Common myeloid progenitor, CD34-positive (primary cell): ENCODE measurements around the gene KLHL14.
"Not testable (repeated sequence)": the region's sequence is repeated elsewhere in the genome, so short reads cannot be mapped to it uniquely, and the experiment has no call there.

Source experiments
- CTCF ChIA-PET: fragments of 350-600 bp; sonication (Branson Sonifier 250); formaldehyde crosslinking; loops from one replicate; lab custom pipeline; 2021; ENCODE audit warnings: antibody characterized with exemption; lab: Charles Lee
- POLR2A ChIA-PET: fragments of 350-600 bp; sonication (Branson Sonifier 250); formaldehyde crosslinking; loops from one replicate; lab custom pipeline; 2021; ENCODE audit warnings: antibody characterized with exemption; lab: Charles Lee
- DNase-seq, 3 donors: peaks; one replicate each; pipeline versions ENCODE4 v3.0.0 to v3.0.0-alpha.2; 2013
- H3K27ac ChIP-seq, 2 experiments: 1 replicate in 1 of 2; 2 replicates in 1 of 2; pipeline ENCODE4 v1.7.0; 2013; ENCODE audit warnings: inconsistent platforms in 2 of 2, low read length in 2 of 2, mild to moderate bottlenecking in 2 of 2, low read depth in 1 of 2, moderate library complexity in 1 of 2; ENCODE audit not compliant: severe bottlenecking in 2 of 2, insufficient read depth in 1 of 2, poor library complexity in 1 of 2
- H3K27me3 ChIP-seq, 5 experiments: replicated peaks in 2 of 5; 1 replicate in 3 of 5; 2 replicates in 2 of 5; pipeline versions ENCODE4 v1.6.1 to v1.7.0; 2013; ENCODE audit warnings: low read length in 4 of 5, mild to moderate bottlenecking in 2 of 5, moderate library complexity in 2 of 5, inconsistent platforms in 1 of 5; ENCODE audit not compliant: insufficient read depth in 5 of 5, control insufficient read depth in 4 of 5
- H3K36me3 ChIP-seq, 4 experiments: 1 replicate in 2 of 4; 2 replicates in 2 of 4; pipeline versions ENCODE4 v1.6.1 to v1.7.0; 2013; ENCODE audit warnings: low read length in 3 of 4, control low read depth in 1 of 4, mild to moderate bottlenecking in 1 of 4; ENCODE audit not compliant: control insufficient read depth in 4 of 4, insufficient read depth in 4 of 4
- H3K4me1 ChIP-seq, 4 experiments: 1 replicate in 3 of 4; 2 replicates in 1 of 4; pipeline versions ENCODE4 v1.6.1 to v1.7.1; 2013; ENCODE audit warnings: low read length in 3 of 4, mild to moderate bottlenecking in 3 of 4, control low read depth in 1 of 4, inconsistent platforms in 1 of 4, moderate library complexity in 1 of 4; ENCODE audit not compliant: control insufficient read depth in 4 of 4, insufficient read depth in 4 of 4; ENCODE audit errors: control extremely low read depth in 1 of 4
- H3K4me3 ChIP-seq, 7 experiments: 1 replicate in 4 of 7; 2 replicates in 3 of 7; pipeline versions ENCODE4 v1.5.1 to v1.7.0; 2013; ENCODE audit warnings: mild to moderate bottlenecking in 7 of 7, low read length in 6 of 7, moderate library complexity in 6 of 7, inconsistent platforms in 2 of 7, low read depth in 2 of 7, control low read depth in 1 of 7; ENCODE audit not compliant: insufficient read depth in 4 of 7, control insufficient read depth in 1 of 7; ENCODE audit errors: extremely low read depth in 1 of 7
- H3K9me3 ChIP-seq, 5 experiments: 1 replicate in 4 of 5; 2 replicates in 1 of 5; pipeline versions ENCODE4 v1.6.1 to v1.7.1; 2013; ENCODE audit warnings: low read length in 4 of 5, mild to moderate bottlenecking in 2 of 5, inconsistent platforms in 1 of 5, low read depth in 1 of 5, moderate library complexity in 1 of 5; ENCODE audit not compliant: control insufficient read depth in 4 of 5, insufficient read depth in 2 of 5; ENCODE audit errors: control extremely low read depth in 1 of 5
- WGBS: methylation state at CpG from one replicate; pipeline ENCODE4 v1.1.5; 2013; ENCODE audit not compliant: insufficient coverage; 5-methylcytosine and 5-hydroxymethylcytosine counted together

Gene KLHL14

DNA sequence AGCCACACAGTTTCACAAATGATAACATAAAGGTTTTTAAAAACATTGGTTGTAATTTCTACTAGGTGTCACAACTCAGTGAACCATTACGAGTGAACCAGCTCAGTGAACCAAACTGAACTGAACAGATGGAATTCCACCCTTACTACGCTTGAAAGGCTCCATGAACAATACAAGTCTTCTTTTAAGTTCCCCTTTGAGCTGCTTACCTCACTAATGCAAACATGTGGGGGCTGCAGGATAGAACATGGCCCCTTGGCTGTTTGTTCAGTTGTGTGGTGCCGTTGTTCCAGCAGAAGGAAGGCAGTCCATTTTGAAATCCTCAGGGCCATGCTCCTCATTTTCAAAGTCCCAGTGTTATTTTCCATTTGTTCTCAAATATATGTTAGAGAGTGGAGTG lies 30.7 kb upstream of the KLHL14 start:
- peaks cover 0 to under 1% (median 0%) of the 10 kb centered on the region in 5 experiments for H3K9me3 ChIP-seq
- ChIA-PET CTCF (interaction anchor here (1.0 kb wide), 1 partner anchor 31 kb away, joined by 3 read pairs; no protein-coding TSS in a partner anchor), POLR2A (no interaction called here)
- H3K27me3 ChIP-seq, result peaks cover 0 to 2% (median 0%) of the 10 kb centered on the region in 5 experiments
- H3K4me3 ChIP-seq, result no peak overlapping the region
- H3K4me1 ChIP-seq, result no peaks in the 10 kb centered on the region
- H3K27ac ChIP-seq, result no peak overlapping the region
- WGBS, result 92% methylated on average over 2 of the region's 3 CpGs
- no peaks in the 10 kb centered on the region for H3K36me3 ChIP-seq
- peak; percentile 1 to 36 (median 15) for DNase-seq

DNA sequence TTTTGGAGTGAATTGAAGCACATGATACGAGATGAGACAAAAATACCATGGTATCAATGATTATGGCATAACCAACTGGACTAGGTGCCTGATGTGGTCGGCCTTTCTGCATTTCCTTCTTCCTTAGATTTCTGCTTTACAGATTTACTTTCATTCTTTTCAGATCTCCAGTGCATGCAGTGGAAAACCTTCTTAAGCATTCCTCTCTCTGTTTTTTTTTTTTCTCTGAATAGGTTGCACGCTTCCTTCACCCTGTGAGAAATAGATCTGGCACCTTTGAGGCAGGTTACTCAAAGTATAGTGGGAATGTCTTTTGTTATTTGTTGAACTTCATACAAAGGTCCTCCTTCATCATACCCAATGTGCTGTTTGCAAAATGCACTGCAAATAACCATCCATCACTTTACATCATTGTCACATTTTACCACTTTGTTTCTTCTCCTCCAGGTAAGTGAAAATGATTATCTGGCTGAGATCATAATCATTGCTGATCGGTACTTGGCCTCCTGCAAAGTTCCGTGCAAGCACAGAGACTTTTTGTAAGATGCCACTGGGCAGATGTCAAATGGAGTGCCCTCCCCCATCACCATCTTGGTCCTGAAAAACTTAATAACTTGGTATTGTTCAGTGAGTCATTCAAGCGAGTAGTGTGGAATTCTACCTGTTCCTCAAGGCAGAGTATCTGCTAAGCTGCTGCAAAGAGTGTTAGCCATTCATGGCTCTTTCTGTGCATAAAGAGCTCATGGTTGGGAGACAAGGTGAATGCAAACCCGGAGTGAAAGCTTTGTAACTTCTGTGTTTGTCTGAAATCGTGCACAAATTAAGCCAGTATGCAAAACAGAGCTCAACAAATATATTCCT lies 30.0 kb upstream of the KLHL14 start:
- ChIA-PET CTCF (interaction anchor here (1.0 kb wide), 1 partner anchor 32 kb away, joined by 3 read pairs; no protein-coding TSS in a partner anchor), POLR2A (no interaction called here)
- Histone ChIP-seq H3K36me3 (no peaks in the 10 kb centered on the region), H3K4me3 (no peak overlapping the region), H3K27ac (no peak overlapping the region), H3K9me3 (peaks cover 0 to 4% (median 0%) of the 10 kb centered on the region in 5 experiments), H3K4me1 (no peaks in the 10 kb centered on the region), H3K27me3 (peaks cover 0 to 2% (median 0%) of the 10 kb centered on the region in 5 experiments)
- 91% methylated on average over 4 of the region's 8 CpGs for WGBS
- no peak for DNase-seq

DNA sequence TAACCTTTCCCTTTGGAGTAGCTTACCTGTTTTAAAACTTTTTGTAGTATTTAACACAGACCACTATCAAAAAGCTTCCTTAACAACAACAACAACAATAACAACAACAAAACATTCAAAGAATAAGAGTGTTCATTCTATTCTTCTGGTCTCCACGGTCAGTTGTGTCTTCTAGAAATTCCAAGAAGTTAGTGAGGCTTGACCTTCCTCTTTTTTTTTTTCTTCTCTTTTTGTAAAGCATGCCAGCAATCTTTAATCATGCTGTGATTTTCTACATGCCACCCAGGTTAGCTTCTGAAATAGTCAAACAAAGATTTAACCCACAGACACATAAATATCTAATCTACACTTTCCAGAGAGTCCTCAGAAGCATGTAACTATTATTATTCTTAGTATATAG lies 28.4 kb upstream of the KLHL14 start:
- Histone ChIP-seq H3K9me3 (peaks cover 0 to 4% (median 0%) of the 10 kb centered on the region in 5 experiments), H3K4me3 (no peak overlapping the region), H3K4me1 (no peaks in the 10 kb centered on the region), H3K36me3 (no peaks in the 10 kb centered on the region), H3K27me3 (no peaks in the 10 kb centered on the region), H3K27ac (no peak overlapping the region)
- 40% methylated on average over 1 of the region's 1 CpG for whole genome bisulfite sequencing
- POLR2A ChIA-PET, result no interaction called here
- no peak for DNase-seq
- CTCF ChIA-PET, result no interaction called here

DNA sequence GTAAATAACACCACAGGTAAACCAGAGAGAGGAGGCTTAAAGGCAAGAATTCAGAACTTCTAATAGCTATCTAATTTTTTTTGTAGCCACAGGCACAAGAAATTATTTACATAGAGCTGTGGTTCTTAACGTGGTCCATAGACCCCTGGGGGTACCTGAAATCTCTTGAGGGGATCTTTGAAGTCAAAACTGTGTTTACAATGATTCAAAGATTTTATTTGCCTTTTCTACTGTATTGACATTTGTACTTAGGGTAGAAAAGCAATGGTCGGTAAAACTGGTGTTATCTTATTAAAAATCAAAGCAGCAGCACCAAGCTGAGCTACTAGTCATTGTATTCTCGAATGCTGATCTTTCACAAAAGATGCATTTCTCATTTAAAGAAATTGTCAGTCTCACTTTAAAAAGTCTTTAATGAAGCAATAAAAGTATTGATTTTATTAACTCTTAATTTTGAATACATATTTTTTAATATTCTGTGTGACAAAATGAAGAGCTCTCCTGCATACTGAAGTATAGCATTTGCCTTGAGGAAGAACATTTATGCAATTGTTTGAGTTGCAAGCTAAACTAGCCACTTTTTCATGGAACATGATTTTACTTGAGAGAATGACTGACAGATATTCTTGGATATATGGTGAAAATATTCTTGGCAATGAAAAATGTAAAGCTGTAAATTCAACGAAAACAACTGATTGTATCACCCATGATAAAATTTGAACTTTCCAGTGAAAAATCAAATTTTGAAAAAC lies 25.6 kb upstream of the KLHL14 start:
- Histone ChIP-seq H3K4me1 (no peaks in the 10 kb centered on the region), H3K27me3 (no peaks in the 10 kb centered on the region), H3K36me3 (no peaks in the 10 kb centered on the region), H3K27ac (no peak overlapping the region), H3K9me3 (peaks cover 0 to 4% (median 1%) of the 10 kb centered on the region in 5 experiments), H3K4me3 (no peak overlapping the region)
- WGBS, result 71% methylated on average over 1 of the region's 4 CpGs
- ChIA-PET POLR2A (no interaction called here), CTCF (no interaction called here)
- no peak for DNase-seq

DNA sequence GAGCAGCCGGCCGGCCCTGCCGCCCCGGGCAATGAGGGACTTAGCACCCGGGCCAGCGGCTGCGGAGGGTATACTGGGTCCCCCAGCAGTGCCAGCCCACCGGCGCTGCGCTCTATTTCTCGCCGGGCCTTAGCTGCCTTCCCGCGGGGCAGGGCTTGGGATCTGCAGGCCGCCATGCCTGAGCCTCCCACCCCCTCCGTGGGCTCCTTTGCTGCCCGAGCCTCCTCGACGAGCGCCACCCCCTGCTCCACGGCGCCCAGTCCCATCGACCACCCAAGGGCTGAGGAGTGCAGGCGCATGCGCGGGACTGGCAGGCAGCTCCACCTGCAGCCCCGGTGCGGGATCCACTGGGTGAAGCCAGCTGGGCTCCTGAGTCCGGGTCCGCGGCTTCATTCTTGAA lies 21.8 kb upstream of the KLHL14 start:
- DNase-seq, H3K27ac ChIP-seq, H3K9me3 ChIP-seq, POLR2A ChIA-PET, H3K4me1 ChIP-seq, H3K4me3 ChIP-seq, H3K36me3 ChIP-seq, H3K27me3 ChIP-seq, CTCF ChIA-PET: not testable (repeated sequence)
- WGBS, result 93% methylated on average over 23 of the region's 31 CpGs

DNA sequence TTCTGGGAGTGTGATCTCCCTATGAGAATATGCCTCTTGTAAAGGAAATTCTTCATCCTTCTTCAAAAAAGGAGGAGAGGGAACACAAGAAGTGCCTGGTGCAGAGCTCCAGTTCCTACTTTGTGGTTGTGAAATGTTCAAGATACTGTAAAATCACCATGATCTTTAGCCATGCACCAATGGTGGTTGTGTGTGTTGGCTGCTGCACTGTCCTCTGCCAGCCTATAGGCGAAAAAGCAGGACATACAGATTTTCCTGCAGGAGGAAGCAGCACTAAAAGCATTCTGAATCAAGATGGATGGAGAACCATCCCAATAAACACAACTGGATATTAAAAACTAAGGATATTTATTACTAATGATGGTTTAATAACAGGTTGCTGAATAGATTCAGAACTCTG lies 6.2 kb upstream of the KLHL14 start:
- Histone ChIP-seq H3K27ac (no peak overlapping the region), H3K36me3 (no peaks in the 10 kb centered on the region), H3K4me1 (no peaks in the 10 kb centered on the region), H3K4me3 (no peak overlapping the region), H3K27me3 (peaks cover 0 to 40% (median 9%) of the 10 kb centered on the region in 5 experiments), H3K9me3 (no peaks in the 10 kb centered on the region)
- no CpG with 5 or more reads among the region's 1 CpG for WGBS
- DNase-seq, result no peak
- ChIA-PET POLR2A (no interaction called here), CTCF (no interaction called here)

DNA sequence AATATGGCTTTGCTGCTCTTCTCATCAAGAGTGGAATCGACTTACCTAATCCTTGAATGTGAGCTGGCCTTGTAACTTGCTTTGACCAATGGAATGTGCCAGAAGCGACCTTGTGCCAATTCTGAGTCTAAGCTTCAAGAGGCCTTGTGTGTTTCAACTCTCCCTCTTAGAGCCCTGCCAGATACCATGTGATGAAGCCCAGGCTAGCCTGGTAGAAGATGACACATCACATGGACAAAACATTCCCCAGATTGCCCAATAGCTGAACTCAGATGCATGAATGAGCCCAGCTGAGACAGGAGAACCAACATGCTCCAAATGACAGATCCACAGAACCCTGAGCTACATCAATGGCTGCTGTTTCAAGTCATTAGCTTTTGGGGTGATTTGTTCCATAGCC lies 4.2 kb upstream of the KLHL14 start:
- CTCF ChIA-PET, result no interaction called here
- Histone ChIP-seq H3K4me3 (no peak overlapping the region), H3K36me3 (no peaks in the 10 kb centered on the region), H3K9me3 (no peaks in the 10 kb centered on the region), H3K4me1 (peaks cover 0 to 1% (median under 1%) of the 10 kb centered on the region in 4 experiments), H3K27ac (no peak overlapping the region), H3K27me3 (peaks cover 6 to 59% (median 17%) of the 10 kb centered on the region in 5 experiments)
- POLR2A ChIA-PET, result no interaction called here
- no peak for DNase-seq
- 88% methylated on average over 2 of the region's 2 CpGs for WGBS
